AG08395 (cell line): ENCODE measurements around the gene GRIP2.

Experiments used
- DNase-seq: peaks from one replicate; pipeline ENCODE4 v3.0.0; 2012; ENCODE audit warnings: mixed read lengths, low spot score

The GRIP2 gene

GRCh38 chr3:14539742-14540491, at the start of gene GRIP2:
Gene GRIP2 (minus strand): TSS chr3:14540342. CDS start chr3:14540308, 34 bp downstream.
- no peak for DNase-seq

- DNase-seq = no peak
Observed at GRCh38 chr3:14588425-14589112, 48.4 kb upstream of the GRIP2 start.

GRCh38 chr3:14587740-14588360, 47.7 kb upstream of the GRIP2 start:
- DNase-seq = peak; percentile 76

- DNase-seq = no peak
Observed at GRCh38 chr3:14586611-14587010, 46.5 kb upstream of the GRIP2 start.

- no peak for DNase-seq
Observed at GRCh38 chr3:14583548-14584091, 43.5 kb upstream of the GRIP2 start.

GRCh38 chr3:14582045-14582410, 41.9 kb upstream of the GRIP2 start:
- no peak for DNase-seq

- no peak for DNase-seq
Observed at GRCh38 chr3:14581334-14582044, 41.3 kb upstream of the GRIP2 start.

GRCh38 chr3:14577897-14578296, 37.8 kb upstream of the GRIP2 start:
- no peak for DNase-seq

GRCh38 chr3:14576163-14576562, 36.0 kb upstream of the GRIP2 start:
- DNase-seq = no peak

- no peak for DNase-seq
Observed at GRCh38 chr3:14574183-14574582, 34.0 kb upstream of the GRIP2 start.

GRCh38 chr3:14573706-14574105, 33.6 kb upstream of the GRIP2 start:
- DNase-seq = no peak

GRCh38 chr3:14570864-14571263, 30.7 kb upstream of the GRIP2 start:
- no peak for DNase-seq

GRCh38 chr3:14570089-14570488, 29.9 kb upstream of the GRIP2 start:
- DNase-seq = no peak

GRCh38 chr3:14569474-14570000, 29.4 kb upstream of the GRIP2 start:
- no peak for DNase-seq

- DNase-seq = no peak
Observed at GRCh38 chr3:14568269-14568668, 28.1 kb upstream of the GRIP2 start.

GRCh38 chr3:14566812-14567211, 26.7 kb upstream of the GRIP2 start:
- DNase-seq = no peak

- DNase-seq = peak; percentile 75
Observed at GRCh38 chr3:14565868-14566588, 25.9 kb upstream of the GRIP2 start.

- DNase-seq = no peak
Observed at GRCh38 chr3:14564741-14565140, 24.6 kb upstream of the GRIP2 start.

GRCh38 chr3:14563946-14564539, 23.9 kb upstream of the GRIP2 start:
- no peak for DNase-seq

GRCh38 chr3:14562121-14562890, 22.2 kb upstream of the GRIP2 start:
- DNase-seq = no peak
